HG02798 (cell line): ENCODE measurements around the gene RGCC.
A peak's percentile ranks its signal among the peaks of the same experiment; 100 is the strongest.
"Not testable (repeated sequence)": the region's sequence is repeated elsewhere in the genome, so short reads cannot be mapped to it uniquely, and the experiment has no call there.

ENCODE experiments used
- ATAC-seq: cut with Tn5 transposase; IDR thresholded peaks from one replicate; pipeline ENCODE4 v1.9.1; 2021; ENCODE audit warnings: mild to moderate bottlenecking; ENCODE audit not compliant: unreplicated experiment, poor library complexity

RGCC gene

DNA sequence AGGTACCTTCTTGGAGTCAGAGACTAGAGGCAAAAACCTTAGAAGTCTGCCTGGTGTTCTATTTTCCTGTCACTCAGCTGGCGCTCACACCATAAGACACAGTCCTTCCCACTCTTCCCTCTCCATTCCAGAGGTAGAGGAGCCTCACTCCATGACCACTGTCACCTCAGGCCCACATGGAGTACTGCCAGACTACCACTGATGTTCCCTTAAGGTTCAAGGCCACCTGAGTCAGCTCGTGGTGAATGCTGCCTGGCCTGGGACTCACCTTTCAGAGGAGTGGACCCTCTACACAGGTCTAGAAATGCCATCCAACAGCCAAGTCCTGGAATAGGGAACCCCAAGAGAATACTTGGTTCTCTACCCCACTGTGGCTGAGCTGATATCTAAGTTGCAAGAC lies 29.9 kb downstream of the RGCC start:
- ATAC-seq, result no peak

- ATAC-seq, result no peak
These were observed 30.8 kb downstream of the RGCC start for GRCh38 chr13:41488124-41488523.

DNA sequence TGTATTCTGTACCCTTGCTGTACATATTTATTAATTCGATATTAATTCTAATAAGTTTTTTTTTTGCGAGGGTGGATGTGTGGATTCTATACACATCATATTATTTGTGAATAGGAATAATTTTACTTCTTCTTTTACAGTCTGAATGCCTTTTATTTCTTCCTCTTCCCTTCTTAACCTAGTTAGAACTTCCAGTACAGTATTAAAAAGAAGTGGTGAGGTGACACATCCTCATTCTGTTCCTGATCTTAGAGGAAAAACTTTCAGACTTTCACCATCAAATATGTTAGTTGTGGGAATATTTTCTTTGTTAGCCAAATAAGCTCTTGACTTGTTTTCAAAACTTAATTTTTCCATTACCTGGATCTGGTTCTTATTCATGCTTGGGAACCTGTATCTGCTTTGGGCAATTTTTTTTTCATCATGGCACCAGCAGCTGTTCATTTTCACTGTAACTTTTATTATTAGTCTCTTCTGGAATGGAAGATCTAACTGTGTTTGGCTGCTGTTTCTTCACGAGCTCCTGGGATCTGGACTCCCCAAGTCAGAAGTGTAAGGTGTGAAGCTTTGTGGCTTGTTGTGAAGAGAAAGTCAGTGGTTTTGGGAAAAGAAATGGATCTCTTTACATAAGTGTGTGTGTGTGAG lies 33.1 kb downstream of the RGCC start:
- no peak for ATAC-seq

DNA sequence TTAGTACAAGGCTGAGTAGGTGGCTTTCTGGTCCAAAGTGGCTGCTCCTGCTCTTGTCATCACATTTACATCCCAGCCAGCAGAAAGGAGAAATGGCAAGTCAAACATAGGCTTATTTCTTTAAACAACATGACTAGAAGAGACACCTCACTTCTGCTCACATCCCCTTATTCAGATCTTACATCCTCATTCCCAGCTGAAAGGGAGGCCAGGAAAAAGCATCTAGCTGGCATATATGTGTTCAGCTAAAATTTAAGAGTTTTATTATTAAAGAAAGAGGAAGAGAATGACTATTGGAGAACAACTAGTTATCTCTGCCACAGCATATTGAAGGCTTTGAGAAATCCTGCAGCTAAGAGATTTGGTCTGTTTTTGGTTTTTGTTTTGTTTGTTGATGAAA lies 34.1 kb downstream of the RGCC start:
- no peak for ATAC-seq

GRCh38 chr13:41492432-41493260 lies 35.3 kb downstream of the RGCC start:
- no peak for ATAC-seq

GRCh38 chr13:41494202-41494601 lies 36.9 kb downstream of the RGCC start:
- no peak for ATAC-seq

GRCh38 chr13:41495044-41495443 lies 37.7 kb downstream of the RGCC start:
- no peak for ATAC-seq

DNA sequence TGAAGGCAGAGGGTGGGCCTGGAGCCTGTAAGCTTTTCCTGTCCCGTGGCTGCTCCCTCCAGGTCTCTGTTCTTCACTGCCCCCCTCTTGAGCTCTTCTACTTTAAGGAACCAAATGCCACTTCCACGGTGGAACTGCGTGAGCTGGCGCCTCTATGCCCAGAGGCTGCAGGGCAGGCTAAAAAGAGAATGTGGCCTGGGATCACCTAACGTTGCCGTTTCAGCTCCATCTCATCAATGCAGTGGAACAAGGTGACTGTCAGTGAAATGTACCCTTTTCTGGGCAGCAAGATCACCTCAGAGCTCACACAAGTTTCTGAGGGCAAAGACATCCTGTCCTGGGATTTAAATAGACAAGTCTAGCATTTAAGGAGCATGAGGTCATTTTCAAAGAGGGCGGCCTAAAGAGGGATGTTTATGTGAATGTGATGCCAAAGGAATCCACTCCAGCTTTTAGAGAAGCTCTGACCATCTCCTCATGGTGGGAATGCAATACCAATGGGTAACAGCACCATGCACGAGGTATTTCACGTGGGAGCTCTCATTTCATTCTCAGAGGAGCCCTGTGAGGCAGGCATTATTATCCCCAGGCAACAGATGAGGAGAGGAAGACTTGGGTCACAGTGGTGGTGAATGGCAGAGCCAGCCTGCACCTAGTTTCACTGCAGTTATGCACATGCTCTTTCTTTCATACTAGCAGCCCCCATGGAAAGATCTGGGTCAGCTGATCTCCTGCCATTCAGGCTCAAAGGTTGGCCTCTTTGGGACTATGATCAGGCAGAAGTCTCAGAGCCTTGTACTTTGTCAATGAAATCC lies 39.3 kb downstream of the RGCC start:
- ATAC-seq, result no peak

DNA sequence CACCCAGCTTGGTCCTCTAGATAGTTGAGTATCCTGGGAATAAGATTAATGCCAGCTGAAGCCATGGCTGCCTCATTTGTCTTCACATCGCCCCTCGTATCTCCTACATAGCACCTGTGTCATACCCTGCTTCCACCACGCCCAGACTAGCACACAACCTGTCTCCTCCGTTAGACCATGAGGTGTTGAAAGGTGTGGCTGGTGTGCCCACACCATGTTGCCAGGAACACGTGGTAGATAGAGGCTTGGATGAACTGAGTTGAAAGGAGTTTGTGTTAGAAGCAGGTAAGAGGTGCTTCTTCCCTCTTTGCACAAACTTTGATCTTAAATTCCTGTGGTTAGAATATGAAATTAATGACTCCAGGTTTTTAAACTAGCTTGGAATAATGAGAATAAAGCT lies 40.1 kb downstream of the RGCC start:
- no peak for ATAC-seq

- ATAC-seq, result no peak
These were observed 42.1 kb downstream of the RGCC start for GRCh38 chr13:41499452-41499851.

- ATAC-seq, result no peak
These were observed 43.2 kb downstream of the RGCC start for GRCh38 chr13:41500511-41500910.

DNA sequence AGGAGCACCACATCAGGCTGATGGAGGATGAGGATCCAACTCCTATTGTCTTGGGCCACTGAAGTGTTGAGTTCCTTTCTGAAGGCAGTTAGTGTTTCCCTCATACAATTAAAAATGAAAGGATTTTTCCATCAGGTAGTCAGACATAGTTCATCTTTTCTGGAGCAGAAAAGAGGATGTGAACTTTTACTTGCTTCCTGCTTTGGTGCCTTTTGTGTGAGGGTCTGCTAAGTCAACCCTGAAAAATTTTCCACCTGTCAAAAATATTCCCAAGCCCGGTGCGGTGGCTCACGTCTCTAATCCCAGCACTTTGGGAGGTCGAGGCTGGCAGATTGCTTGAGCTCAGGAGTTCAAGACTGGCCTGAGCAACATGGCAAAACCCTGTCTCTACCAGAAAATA lies 43.9 kb downstream of the RGCC start:
- no peak for ATAC-seq

DNA sequence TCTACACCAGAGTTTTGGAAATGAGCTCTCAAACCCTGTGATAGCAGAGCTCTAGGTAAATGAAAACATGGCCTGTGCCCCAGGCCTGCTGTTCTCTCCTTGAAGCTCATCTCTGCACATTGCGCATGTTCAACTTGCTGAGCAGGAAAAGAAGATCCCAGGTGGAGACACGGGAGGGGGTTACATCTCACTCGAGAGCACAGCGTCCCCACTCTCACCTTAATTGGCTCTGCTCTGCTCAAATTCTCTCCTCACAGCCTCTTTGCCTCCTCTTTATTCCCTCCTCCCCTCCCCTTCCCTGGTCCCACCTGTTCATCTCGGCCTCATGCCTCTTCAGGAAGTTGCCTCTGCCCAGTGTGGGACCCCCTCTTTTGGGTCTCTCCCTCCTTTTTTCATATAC lies 44.7 kb downstream of the RGCC start:
- ATAC-seq, result peak; percentile 11

GRCh38 chr13:41502673-41503072 lies 45.3 kb downstream of the RGCC start:
- ATAC-seq, result peak; percentile 86

DNA sequence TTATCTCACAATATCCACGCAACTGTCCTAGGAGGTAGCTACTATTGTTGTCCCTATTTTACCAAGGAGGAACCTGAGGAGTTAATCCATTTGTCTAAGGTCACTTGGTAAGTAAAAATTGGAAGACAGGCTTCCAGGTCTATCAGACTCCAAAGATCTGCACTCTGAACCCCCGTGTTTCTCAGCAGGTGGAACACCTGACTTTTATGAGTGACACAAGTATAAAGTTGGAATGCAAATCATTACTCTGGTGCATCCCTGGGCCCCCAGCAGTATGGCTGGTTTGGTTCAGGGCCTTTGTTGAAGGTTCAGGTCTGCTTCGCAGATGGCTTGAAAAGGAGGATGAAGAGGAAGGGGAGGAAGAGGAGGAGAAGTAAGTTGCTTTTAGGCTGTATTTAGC lies 46.0 kb downstream of the RGCC start:
- ATAC-seq, result no peak

GRCh38 chr13:41504657-41505056 lies 47.3 kb downstream of the RGCC start:
- not testable (repeated sequence) for ATAC-seq

- ATAC-seq, result no peak
These were observed 48.0 kb downstream of the RGCC start for GRCh38 chr13:41505209-41505835.

DNA sequence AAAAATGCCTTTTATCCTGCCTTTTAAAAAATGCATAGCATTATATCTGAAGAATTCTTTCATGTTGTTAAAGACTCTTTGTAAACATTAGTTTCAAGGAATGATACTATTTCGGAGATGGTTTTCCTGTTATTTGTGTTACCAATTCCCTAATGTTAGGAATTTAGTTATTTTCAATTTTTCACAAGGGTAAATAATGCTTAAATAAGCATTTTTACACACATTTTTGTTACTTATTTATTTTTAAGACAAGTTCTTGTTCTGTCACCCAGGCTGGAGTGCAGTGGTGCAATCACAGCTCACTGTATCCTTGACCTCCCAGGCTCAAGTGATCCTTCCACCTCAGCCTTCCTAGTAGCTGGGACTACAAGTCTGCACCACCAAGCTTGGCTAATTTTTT lies 49.0 kb downstream of the RGCC start:
- no peak for ATAC-seq

DNA sequence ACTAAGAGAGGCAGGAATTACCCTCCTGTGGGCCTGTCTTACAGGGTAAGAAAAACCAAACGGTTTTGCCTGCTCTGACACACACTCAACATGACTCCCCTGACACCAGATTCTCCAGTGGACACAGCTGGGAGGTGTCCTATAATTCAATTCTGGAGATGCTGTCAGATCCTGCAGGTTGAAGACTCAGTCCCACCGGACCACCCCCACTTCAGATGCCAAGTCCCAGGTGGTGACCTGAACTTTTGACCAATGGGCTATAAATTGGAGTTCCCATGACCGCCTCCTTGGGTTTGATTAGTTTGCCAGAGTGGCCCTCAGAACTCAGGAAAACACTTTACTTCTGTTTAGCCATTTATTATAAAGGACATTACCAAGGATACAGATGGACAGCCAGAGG lies 52.6 kb downstream of the RGCC start:
- no peak for ATAC-seq

DNA sequence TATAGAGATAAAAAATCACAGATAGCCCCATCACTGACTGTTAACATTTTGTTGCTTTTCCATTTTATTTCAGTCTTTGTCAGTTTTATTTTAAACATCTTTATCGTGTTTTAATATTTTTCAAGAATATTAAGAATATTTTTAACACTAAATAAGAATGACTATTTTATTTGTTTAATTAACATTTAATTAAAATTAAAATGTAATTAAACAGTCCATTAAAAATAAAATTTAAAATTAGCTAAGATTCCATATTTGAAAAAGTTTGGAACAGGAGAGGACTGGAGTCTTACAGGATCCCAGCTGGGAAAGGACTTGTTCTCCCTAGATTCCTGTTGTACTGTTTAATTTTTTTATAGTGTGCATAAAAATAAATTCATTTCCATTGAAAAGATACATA lies 54.5 kb downstream of the RGCC start:
- no peak for ATAC-seq

DNA sequence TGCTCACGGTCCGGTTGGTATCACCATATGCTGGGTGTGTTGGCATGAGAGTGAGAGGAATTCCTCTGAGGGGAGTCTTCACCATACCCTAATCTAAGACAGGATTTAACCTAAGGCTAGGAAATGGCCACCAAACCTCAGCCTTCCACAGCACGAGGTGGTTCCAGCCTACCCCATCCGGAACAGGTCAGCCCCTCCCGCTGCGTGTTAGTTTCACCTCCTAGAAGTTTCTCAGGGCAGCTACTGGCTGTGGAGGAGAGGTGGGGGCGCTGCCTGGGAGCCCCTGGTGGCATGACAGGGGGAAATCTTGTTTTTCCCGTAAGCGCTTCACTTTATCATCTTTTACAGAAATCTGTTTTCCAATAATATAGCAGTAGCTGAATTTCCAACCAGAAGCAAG lies 55.1 kb downstream of the RGCC start:
- ATAC-seq, result no peak
